Colonic mucosa (tissue), 4 donors: ENCODE results near the gene FRY. TPM values are rescaled to one million over a fixed set of nuclear protein-coding genes. Genes with fewer than 3 reads are reported as not detected.

Experiments used
- DNase-seq: peaks from one replicate; pipeline ENCODE4 v3.0.0-alpha.2; 2020
- H3K27ac ChIP-seq: fragments of 200-600 bp; one replicate; pipeline ENCODE4 v1.8.0; 2021
- H3K27me3 ChIP-seq: fragments of 200-600 bp; one replicate; pipeline ENCODE4 v1.8.0; 2021
- H3K36me3 ChIP-seq: fragments of 200-600 bp; one replicate; pipeline ENCODE4 v1.8.0; 2021
- H3K4me1 ChIP-seq: fragments of 200-600 bp; one replicate; pipeline ENCODE4 v1.8.0; 2021; ENCODE audit warnings: mild to moderate bottlenecking
- H3K4me3 ChIP-seq: fragments of 200-600 bp; one replicate; pipeline ENCODE4 v1.8.0; 2021
- H3K9ac ChIP-seq, 2 donors: one replicate each; pipeline ENCODE4 v1.7.0; 2013; ENCODE audit warnings: control low read depth in 2 of 2, low read depth in 2 of 2, low read length in 2 of 2
- H3K9me3 ChIP-seq: fragments of 200-600 bp; one replicate; pipeline ENCODE4 v1.8.0; 2021
- CTCF ChIP-seq: fragments of 200-600 bp; IDR thresholded peaks from one replicate; pipeline ENCODE4 v1.8.0; 2022; ENCODE audit warnings: antibody characterized with exemption, mild to moderate bottlenecking
- intact Hi-C: fragments of 100-400 bp; cut with DNase I; formaldehyde crosslinking; loops from one replicate; pipeline ENCODE4 v1.14.1; 2022
- total RNA-seq, 2 donors: library from RNA; stranded (reverse); fragmentation: NEBNext Ultra II Directional in 1 of 2; extraction: Animal tissue kit (Norgen Biotek cat#: 25700) in 1 of 2; gene quantifications; one replicate each; pipeline ENCODE4 v1.2.1, GENCODE V29; 2021
- donor health status: healthy.
- donor health status: DM: no; HTN: no; CAD: no.
- donor health status: DM: no; HTN: no; CAD: no.

Gene FRY
- total RNA-seq, 2 donors from 2014 or later: 7.0 to 19.9 TPM

GRCh38 chr13:32125221-32125689 lies 93.7 kb downstream of the FRY start:
- H3K27me3 ChIP-seq: no peaks in the 10 kb centered on the region
- intact Hi-C loops: no loop called here
- no peak overlapping the region for H3K27ac ChIP-seq
- no peaks in the 10 kb centered on the region for H3K36me3 ChIP-seq
- no peaks in the 10 kb centered on the region for H3K9me3 ChIP-seq
- no peak overlapping the region for H3K4me3 ChIP-seq
- TF ChIP-seq CTCF: no peak
- no peak for DNase-seq
- H3K9ac ChIP-seq: no peak overlapping the region
- no peaks in the 10 kb centered on the region for H3K4me1 ChIP-seq

- DNase-seq: no peak
- no peaks in the 10 kb centered on the region for H3K4me1 ChIP-seq
- H3K9ac ChIP-seq: no peak overlapping the region
- H3K9me3 ChIP-seq: no peaks in the 10 kb centered on the region
- no peak for TF ChIP-seq CTCF
- no peaks in the 10 kb centered on the region for H3K27me3 ChIP-seq
- H3K27ac ChIP-seq: no peak overlapping the region
- no peaks in the 10 kb centered on the region for H3K36me3 ChIP-seq
- intact Hi-C loops: no loop called here
- no peak overlapping the region for H3K4me3 ChIP-seq
Observed at GRCh38 chr13:32125751-32126150, 94.2 kb downstream of the FRY start.

GRCh38 chr13:32126278-32126677 lies 94.7 kb downstream of the FRY start:
- Histone ChIP-seq H3K4me1 (no peaks in the 10 kb centered on the region), H3K27ac (no peak overlapping the region), H3K27me3 (no peaks in the 10 kb centered on the region), H3K9ac (no peak overlapping the region), H3K4me3 (no peak overlapping the region), H3K9me3 (no peaks in the 10 kb centered on the region), H3K36me3 (no peaks in the 10 kb centered on the region)
- TF ChIP-seq CTCF: no peak
- intact Hi-C loops: no loop called here
- DNase-seq: no peak

GRCh38 chr13:32126756-32127155 lies 95.2 kb downstream of the FRY start:
- no peak overlapping the region for H3K4me3 ChIP-seq
- H3K27me3 ChIP-seq: no peaks in the 10 kb centered on the region
- H3K27ac ChIP-seq: no peak overlapping the region
- H3K4me1 ChIP-seq: no peaks in the 10 kb centered on the region
- intact Hi-C loops: no loop called here
- no peak for TF ChIP-seq CTCF
- H3K36me3 ChIP-seq: no peaks in the 10 kb centered on the region
- no peak overlapping the region for H3K9ac ChIP-seq
- H3K9me3 ChIP-seq: no peaks in the 10 kb centered on the region
- no peak for DNase-seq

- Histone ChIP-seq H3K27ac (no peak overlapping the region), H3K9me3 (no peaks in the 10 kb centered on the region), H3K4me3 (no peak overlapping the region), H3K9ac (no peak overlapping the region), H3K27me3 (no peaks in the 10 kb centered on the region), H3K4me1 (no peaks in the 10 kb centered on the region), H3K36me3 (no peaks in the 10 kb centered on the region)
- intact Hi-C loops: no loop called here
- DNase-seq: no peak
- TF ChIP-seq CTCF: no peak
Observed at GRCh38 chr13:32127691-32128090, 96.1 kb downstream of the FRY start.
